IPS-18a (cell line): ENCODE measurements around the gene CCDC27.

Experiments used
- H3K27ac ChIP-seq: one replicate; pipeline ENCODE4 v1.5.1; 2013; ENCODE audit warnings: low read length
- H3K27me3 ChIP-seq: one replicate; pipeline ENCODE4 v1.6.1; 2013; ENCODE audit warnings: mild to moderate bottlenecking, low read length; ENCODE audit not compliant: control insufficient read depth, insufficient read depth
- H3K36me3 ChIP-seq: one replicate; pipeline ENCODE4 v1.6.1; 2013; ENCODE audit warnings: low read depth, low read length; ENCODE audit not compliant: control insufficient read depth
- H3K4me1 ChIP-seq: one replicate; pipeline ENCODE4 v1.6.1; 2013; ENCODE audit warnings: low read depth, low read length; ENCODE audit not compliant: control insufficient read depth
- H3K4me3 ChIP-seq: one replicate; pipeline ENCODE4 v1.5.1; 2013; ENCODE audit warnings: low read length
- H3K9ac ChIP-seq: one replicate; pipeline ENCODE4 v1.6.1; 2013; ENCODE audit warnings: mild to moderate bottlenecking, low read length, moderate library complexity
- H3K9me3 ChIP-seq: one replicate; pipeline ENCODE4 v1.6.1; 2013; ENCODE audit warnings: low read depth, low read length; ENCODE audit not compliant: control insufficient read depth

The CCDC27 gene

GRCh38 chr1:3816331-3817137, 64.3 kb downstream of the CCDC27 start:
- Histone ChIP-seq H3K36me3 (no peaks in the 10 kb centered on the region), H3K27ac (no peak overlapping the region), H3K9me3 (no peaks in the 10 kb centered on the region), H3K27me3 (no peaks in the 10 kb centered on the region), H3K9ac (no peak overlapping the region), H3K4me1 (no peaks in the 10 kb centered on the region), H3K4me3 (no peak overlapping the region)

GRCh38 chr1:3817138-3817740, 65.0 kb downstream of the CCDC27 start:
- H3K4me1 ChIP-seq: no peaks in the 10 kb centered on the region
- no peak overlapping the region for H3K27ac ChIP-seq
- H3K9ac ChIP-seq: no peak overlapping the region
- no peaks in the 10 kb centered on the region for H3K27me3 ChIP-seq
- no peaks in the 10 kb centered on the region for H3K36me3 ChIP-seq
- no peaks in the 10 kb centered on the region for H3K9me3 ChIP-seq
- no peak overlapping the region for H3K4me3 ChIP-seq

GRCh38 chr1:3817821-3818597, 65.8 kb downstream of the CCDC27 start:
- H3K9ac ChIP-seq: no peak overlapping the region
- no peaks in the 10 kb centered on the region for H3K36me3 ChIP-seq
- no peak overlapping the region for H3K27ac ChIP-seq

GRCh38 chr1:3819771-3820200, 67.5 kb downstream of the CCDC27 start:
- Histone ChIP-seq H3K36me3 (no peaks in the 10 kb centered on the region), H3K4me3 (no peak overlapping the region), H3K27ac (no peak overlapping the region), H3K9me3 (no peaks in the 10 kb centered on the region), H3K4me1 (no peaks in the 10 kb centered on the region), H3K27me3 (no peaks in the 10 kb centered on the region), H3K9ac (no peak overlapping the region)

More at GRCh38 chr1:3817821-3818597, 65.8 kb downstream of the CCDC27 start:
- H3K4me1 ChIP-seq: no peaks in the 10 kb centered on the region
- H3K4me3 ChIP-seq: no peak overlapping the region
- no peaks in the 10 kb centered on the region for H3K9me3 ChIP-seq
- H3K27me3 ChIP-seq: no peaks in the 10 kb centered on the region

- no peak overlapping the region for H3K27ac ChIP-seq
- H3K27me3 ChIP-seq: no peaks in the 10 kb centered on the region
- no peak overlapping the region for H3K9ac ChIP-seq
- H3K36me3 ChIP-seq: no peaks in the 10 kb centered on the region
- no peak overlapping the region for H3K4me3 ChIP-seq
- H3K4me1 ChIP-seq: no peaks in the 10 kb centered on the region
- no peaks in the 10 kb centered on the region for H3K9me3 ChIP-seq
Observed at GRCh38 chr1:3820316-3820715, 68.1 kb downstream of the CCDC27 start.

GRCh38 chr1:3821004-3821403, 68.8 kb downstream of the CCDC27 start:
- H3K36me3 ChIP-seq: no peaks in the 10 kb centered on the region
- H3K9ac ChIP-seq: no peak overlapping the region
- H3K4me1 ChIP-seq: no peaks in the 10 kb centered on the region
- no peaks in the 10 kb centered on the region for H3K27me3 ChIP-seq
- no peak overlapping the region for H3K4me3 ChIP-seq
- no peaks in the 10 kb centered on the region for H3K9me3 ChIP-seq
- no peak overlapping the region for H3K27ac ChIP-seq
